Measurements from ENCODE around the gene CRIP1.

Gene CRIP1

DNA sequence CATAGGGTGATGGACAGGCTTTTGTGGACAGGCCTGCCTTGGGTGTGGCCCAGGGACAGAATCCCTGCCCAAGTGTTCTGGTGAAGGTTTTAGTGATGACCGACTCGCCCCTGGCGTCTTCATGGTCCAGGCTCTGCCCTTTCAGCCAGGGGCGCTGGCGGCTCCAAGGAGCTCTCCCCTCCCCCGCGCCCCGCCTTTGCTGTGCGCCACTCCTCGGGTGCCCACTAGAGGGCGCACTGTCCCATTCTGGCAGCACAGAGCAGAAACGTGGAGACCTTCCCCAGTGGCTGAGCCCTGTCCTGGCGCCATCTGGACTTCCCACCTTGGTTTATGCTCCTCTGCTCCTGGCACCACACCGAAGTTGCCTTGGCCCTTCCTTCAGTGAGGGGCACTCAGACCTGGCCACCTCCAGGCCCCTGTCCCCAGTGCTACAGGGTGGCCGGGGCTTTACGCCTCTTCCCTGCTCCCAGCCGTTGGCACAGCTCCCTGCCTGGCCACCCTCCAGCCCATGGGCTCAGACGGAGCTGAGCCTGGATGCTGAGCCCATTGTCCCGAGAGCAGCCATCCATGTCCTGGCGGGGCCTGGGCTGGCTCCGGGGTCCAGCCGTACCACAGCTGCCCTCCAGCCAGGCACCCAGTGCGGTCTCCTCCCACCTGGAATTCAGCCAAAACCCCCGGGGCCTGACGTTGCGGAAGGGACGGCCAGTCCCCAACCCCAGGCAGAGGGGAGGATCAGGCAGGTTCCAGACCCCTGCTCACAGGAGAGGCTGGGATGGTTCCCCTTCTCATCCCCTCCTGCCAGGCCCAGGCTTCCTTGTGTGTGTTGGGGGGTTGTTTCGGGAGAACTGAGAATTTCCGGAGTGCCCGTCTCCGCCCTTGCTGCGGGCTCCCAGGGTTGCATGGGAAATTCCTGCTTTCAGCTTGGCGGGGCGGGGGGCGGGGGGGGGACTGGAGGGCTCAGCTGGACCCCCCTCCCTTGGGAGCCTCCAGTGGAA, 5.6 kb upstream of the CRIP1 start:
- peak; percentile 81 to 84 for DNase-seq

DNA sequence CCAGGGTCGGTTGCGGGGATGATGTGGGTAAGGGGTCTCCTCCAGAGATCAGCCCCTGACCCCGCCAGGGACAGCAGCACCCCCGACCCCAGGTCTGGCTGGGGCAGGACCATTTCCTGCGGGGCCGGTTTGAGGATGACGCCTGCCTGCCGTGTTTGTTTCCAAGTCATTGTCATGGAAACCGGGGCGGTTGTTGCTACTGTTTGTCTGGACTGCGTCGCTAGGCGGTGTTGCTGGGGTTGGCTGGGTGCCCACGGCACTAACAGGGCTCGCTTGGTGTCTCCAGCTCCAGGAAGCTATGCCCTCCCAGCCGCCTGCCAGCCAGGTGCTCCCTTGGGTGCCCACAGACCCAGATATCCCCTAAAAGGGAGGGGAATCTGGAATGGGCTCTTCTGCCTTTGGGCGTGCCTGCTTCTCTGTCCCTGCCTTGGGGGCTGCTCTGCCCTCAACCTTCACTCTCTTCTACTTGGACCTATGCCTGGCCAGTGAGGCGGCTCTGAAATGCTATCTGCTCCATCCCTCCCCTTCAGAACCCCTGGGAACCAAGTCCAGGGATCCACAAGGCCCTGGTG, 4.7 kb upstream of the CRIP1 start:
- DNase-seq = peak; percentile 95 to 96

DNA sequence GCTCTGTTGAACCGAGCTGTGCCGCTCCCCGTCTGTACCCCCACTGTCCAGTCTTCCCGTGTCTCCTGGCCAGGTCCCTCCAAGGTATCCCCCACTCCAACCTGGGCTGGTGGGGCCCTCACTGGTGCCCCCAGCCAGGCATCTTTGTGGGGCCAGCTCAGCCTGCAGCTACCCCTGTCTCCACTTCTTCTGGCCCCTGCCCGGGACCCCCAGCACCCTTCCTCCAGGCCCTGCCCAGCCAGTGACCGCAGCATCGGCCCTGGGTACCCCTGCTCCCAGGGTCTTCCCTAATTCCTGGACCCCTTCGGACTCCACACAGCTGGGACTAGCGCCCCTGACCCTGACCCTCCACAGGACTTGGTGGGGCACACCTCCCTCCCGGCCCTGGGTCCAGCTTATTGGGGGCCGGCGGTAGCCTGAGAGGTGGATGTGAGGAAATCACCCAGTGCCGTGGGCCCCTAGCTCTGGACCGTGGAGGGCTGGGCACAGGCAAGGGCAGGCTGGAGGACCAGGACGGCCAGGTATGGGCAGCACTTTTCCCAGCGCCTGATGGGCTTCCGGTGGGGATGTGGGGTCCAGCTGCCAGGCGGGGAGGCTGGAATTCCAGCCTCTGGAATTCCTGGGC, 4.1 kb upstream of the CRIP1 start:
- no peak for DNase-seq

DNA sequence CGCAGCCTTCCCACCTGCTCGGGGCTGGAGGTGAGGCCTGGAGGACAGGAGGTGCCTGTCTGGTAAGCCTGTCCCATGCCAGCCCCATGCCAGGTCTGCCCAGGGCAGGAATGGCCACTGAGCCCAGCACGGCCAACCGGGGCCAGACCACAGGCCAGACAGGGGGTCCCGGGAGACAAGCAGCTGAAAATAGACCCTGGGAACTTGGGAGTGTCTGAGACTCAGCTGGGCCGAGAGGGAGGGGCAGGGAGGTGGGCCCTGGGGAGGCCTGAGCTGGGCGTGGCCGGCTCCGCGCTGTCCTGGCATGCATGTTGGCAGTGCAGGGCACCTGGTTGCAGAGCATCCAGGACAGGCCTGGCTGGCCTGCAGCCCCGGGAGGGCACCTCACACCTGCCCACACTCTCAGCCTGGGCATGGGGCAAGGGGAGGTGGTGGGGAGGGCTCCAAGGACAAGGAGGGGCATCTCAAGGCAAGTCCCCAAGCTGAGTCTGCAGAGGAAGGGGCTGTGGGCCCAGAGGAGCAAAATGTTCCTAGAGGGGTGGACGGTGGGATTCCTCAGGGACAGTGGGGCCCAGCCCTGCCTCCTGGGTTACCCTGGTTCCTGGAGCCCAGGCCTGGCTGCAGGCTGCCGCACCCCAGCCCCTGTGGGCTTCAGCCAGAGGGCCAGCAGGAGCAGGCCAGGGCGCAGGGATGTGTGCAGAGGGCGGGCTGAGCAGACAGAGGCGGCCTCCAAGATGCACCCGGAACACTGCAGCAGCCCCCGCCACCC, 3.2 kb upstream of the CRIP1 start:
- no peak for DNase-seq

DNA sequence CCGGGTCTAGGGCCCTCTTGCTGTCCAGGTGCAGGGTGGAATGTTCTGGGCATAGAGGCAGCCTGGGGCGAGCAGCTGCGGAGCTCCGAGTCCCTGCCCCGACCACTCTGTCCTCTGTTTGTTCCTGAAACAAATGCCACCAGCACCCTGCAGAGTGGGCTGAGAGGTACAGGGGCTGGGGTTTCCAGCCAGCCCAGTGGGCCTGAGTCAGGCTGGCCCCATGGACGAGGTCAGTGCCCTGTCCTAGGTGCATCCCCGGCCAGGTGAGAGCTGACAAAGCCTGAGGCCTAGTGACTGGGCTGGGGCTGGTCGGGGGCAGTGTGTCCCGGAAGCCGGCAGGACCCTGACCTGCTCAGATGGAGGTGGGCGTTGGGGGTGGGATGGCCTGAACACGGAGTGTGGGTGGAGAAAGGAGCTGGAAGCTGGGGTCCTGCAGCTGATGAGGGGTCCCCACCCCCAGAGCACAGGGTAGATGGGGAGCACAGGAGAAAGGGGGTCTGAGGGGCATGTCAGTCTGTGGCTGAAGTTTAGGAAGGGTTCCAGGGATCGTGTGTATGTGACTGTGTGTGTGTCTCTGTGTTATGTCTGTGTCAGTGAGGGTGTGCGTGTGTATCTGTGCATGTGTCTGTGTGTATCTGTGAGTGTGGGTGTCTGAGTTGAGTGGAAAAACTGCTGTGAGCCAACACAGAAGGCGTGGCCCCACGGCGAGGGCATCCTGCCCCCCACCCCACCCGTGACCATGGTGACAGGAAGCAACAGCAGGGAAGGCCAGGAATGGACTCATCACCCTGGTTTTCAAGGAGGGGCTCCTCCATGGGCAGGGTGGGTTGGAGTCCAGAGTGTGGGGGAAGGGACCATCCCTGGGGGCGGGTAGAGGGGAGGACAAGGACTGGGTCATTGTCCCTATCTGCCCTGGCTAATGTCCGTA, 2.4 kb upstream of the CRIP1 start:
- DNase-seq = peak in 1 of 2 donors; percentile 4

DNA sequence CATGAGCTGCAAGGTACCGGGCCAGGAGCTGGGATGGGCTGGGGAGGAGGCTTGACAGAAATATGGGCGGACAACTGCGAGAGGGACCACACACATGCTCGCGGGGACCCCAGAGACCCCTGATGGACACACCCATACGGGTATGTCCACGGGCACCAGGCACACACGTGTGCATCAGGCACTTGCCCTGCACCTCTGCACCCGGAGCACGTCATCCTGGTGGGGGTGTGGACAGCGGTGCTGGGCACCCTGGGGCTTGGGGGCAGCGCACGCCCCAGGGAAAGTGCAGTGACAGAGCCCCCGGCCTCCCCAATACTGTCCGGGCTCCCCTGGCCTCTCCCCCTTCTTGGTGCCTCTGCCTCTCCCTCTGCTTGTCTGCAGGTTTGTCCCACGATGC, 1.7 kb upstream of the CRIP1 start:
- no peak for DNase-seq

DNA sequence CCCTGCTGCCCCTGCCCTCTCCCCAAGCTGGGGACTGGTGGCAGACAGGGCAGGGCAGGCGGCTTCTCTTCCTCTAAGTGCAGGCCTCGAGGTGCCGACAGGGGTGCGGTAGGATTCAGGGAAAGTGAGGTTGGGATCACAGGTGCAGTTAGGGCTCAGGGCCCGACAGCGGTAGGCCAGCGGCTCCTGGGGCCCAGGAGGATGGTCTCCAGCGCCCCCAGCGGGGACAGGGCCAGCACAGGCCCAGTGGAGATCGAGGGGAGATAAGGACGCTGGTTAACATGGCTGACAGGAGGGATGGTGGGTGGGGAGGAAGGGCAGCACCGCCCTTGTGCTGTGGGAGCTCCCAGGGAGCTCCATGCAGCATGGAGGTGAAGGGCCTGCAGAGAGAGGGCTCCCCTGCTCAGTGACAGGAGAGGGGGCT, 935 bp upstream of the CRIP1 start:
- DNase-seq = no peak

DNA sequence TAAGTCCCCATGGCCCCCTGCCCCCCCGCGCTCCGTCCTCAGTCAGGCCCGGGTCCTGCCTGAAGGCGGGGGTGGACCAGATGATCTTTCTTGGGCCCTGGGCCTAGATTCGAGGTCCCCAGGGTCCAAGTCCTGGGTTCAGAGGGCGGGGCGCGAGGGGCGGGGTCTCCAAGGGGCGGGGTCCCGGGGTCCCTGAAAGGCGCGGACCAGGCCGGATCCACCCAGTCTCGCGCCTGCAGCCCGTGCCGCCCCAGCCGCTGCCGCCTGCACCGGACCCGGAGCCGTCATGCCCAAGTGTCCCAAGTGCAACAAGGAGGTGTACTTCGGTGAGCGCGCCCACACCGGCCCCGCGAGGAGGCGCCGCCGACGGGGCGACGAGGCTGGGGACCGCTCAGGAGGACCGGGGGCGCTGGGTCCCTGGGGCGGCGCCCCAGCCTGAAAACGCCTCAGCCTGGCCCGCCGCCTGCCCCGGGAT, 325 bp downstream of the CRIP1 start:
- DNase-seq = no peak

DNA sequence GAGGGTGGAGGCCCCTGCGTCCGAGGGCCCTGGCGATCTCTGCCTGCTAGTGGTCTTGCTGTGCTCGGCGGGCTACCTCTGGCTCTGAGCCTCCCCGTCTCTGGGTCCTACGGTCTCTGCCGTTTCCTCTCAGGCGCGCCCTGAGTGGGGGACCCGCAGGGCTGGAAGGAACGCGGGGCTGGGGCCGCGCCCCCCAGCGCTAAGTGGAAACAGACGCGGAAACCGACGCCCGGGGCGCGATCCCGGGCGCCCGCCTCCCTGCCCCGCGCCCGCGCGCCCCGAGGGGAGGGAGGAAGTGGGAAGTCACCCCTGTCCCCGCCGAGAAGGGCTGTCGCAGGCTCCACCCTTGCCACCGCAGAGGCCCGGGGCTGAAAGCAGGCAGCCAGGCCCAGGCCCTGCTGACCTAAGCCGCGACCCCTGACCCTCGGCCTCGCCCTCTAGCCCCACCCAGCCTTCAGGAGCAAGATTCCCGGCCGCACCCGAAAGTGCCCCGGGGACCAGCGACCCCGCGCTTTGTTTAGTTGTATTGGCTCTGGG, 831 bp downstream of the CRIP1 start:
- peak; percentile 72 to 74 for DNase-seq

DNA sequence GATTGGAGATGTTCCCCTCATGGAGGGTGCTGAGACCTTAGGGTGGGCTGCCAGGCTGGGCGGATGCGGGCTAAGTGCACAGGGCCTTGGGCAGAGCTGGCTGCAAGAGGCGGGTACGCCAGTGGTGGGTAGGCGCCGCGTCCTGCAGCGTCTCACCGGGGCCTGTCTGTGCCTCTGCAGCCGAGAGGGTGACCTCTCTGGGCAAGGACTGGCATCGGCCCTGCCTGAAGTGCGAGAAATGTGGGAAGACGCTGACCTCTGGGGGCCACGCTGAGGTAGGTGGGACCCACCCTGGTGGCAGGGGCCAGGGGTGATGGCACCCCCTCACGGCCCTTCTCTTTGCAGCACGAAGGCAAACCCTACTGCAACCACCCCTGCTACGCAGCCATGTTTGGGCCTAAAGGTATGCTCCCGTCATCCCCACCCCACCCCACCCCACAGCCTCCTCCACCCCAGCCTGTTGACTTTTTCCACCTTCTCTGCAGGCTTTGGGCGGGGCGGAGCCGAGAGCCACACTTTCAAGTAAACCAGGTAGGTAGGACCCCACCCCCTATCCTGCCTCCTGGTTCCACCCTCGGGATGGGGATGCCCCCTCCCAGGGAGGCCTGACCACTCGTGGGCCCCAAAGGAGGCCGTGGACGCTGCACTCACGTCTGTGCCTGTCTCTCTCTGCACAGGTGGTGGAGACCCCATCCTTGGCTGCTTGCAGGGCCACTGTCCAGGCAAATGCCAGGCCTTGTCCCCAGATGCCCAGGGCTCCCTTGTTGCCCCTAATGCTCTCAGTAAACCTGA, 1.5 kb downstream of the CRIP1 start:
- no peak for DNase-seq

DNA sequence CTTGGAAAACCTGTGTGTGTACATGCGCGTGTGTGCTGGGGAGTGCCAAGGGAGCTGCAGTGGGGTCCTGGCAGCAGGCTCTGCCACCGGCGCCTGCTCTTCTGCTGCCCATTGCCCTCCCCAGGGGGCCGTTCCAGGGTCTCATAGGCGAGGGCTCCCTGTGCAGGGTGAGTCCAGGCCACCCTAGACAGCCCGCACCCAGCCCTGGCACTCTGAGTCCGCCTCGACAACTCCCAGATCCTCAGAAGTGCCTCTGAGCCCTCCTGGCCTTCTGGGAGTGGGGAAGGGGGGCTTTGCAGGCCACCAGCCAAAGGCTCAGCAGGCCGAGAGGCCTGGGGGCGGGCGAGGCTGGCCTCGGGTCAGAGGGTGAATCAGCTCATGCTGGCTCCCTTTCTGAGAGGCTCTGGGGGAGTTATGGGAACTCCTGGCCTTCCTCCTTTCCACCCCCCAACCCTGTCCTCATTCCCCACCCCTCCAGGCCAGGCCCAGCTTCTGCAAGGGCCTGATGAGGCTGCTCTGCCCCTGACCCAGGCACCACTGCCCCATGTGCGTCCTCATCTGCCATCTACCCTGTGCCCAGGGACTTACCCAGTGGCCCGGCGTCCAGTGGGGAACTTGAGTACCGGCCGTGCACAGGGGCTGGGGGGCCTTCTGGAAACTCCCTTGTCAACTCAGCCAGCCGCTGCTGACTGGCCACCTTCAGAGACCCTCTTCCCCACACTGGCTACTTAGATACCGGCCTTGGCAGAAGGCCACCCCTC, 2.3 kb downstream of the CRIP1 start:
- peak; percentile 11 to 56 for DNase-seq

DNA sequence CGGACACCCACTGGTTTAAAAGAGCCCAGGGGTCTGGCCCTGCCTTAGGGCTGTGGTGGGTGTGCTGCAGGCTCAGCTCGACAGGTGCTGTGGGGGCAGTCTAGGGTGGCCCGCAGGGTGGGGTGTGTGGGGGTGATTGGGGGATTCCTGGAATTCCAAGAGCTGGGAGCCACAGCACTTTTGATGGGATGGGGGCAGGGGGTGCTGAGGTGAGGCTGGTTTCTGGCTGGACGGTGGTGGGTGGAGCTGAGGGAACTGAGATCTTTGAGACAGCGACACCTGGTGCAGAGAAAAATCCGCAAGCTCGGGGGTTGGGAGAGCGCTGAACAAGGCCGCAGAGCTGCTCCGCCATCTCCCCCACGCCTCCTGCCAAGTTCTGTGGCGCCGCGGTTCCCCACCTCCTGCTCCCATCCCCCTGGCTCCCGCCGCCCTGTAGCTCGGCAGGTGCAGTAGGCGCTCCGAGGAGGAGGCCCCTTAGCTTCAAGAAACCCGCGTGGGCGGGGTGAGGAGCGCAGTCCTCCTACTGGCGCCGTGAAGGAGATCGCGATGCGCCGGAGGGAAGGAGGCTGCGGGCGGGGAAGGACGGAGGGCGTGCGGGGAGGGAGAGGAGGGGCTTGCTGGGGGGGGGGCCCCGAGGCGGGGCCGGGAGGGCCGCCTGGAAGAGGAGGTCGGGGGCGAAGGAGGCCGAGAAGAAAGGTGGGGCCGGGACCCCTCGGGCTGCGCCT, 3.0 kb downstream of the CRIP1 start:
- peak; percentile 68 to 80 for DNase-seq

DNA sequence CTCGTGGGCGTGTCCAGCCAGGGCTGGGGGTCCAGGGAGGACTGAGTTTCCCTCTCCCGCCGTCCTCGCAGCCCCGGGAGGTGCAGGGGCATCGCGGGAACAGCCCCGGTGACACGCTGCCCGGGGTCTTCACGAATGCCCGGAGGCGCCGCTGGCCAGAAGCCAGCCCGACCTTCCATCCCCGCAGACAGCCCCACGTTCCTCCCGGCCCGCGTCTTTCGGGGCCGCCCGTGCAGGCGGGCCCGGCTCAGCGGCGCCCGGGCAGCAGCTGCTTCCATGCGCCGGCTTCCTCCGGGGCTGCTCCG, 3.5 kb downstream of the CRIP1 start:
- DNase-seq = no peak

DNA sequence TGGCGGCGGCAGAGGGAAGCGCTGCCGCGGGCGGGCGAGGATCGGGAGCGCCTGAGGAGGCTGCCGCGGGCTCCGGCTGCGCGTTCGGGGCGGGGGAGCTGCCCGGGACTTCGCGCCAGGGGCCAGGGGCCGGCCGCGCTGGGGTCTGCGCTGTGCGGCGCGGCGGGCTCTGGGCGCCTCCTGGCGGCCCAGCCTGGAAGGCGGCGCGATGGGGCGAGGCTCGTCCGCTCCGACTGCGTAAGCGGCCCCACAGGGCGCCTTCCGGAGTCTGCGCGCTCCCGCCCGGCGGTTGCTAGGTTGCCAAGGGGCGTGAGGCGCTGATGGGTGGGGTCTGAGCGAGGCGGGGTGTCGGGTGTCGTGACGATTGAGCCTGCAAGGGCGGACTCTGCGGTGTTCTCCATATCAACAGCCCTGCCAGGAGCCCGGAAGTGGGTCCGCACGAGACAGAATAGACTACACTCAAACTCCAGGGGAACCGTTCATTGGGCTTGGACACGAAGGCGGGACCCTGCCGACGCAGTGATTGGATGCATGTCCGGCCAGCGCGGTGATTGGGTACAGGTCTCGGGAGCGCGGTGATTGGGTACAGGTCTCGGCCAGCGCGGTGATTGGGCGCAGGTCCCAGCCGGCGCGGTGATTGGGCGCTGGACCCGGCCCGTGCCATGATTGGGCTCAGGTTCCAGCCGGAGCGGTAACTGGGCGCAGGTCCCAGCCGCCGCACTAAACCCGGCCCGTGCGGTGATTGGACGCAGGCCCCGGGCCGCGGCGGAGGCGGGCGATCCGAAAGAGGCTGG, 4.1 kb downstream of the CRIP1 start, which contains the start of gene TEDC1:
TSS of gene TEDC1 (plus strand) at position 675 of the 794 bp plus-strand sequence. CDS start 130 bp downstream, outside the sequence.
- DNase-seq = peak; percentile 100

DNA sequence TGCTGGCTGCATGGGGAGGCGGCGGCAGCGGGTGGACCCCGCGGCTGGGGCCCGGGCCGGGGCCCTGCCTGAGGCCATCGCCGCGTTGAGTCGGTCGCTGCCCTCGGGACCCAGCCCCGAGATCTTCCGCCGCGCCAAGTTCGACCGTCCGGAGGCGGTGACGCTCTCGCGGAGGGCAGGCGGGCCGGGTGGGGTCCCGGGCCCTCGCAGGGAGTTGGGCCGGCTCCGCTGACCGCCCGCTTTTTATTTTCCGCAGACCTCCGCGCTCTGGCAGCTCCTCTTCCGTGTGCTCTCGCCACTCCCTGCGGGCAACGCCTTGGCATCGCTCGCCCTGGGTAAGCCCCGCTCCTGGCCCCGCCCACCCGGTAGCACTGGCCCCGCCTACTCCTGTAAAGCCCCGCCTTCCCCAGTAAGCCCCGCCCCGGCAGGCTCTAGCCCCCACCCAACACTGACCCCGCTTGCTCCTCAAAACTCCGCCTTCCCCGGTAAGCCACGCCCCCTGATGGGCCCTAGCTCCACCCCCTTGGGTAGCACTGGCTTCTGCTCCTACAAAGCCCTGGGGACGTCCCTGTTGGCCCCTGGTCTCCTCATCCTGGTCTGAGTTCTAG, 4.8 kb downstream of the CRIP1 start:
- DNase-seq = peak; percentile 77 to 88

DNA sequence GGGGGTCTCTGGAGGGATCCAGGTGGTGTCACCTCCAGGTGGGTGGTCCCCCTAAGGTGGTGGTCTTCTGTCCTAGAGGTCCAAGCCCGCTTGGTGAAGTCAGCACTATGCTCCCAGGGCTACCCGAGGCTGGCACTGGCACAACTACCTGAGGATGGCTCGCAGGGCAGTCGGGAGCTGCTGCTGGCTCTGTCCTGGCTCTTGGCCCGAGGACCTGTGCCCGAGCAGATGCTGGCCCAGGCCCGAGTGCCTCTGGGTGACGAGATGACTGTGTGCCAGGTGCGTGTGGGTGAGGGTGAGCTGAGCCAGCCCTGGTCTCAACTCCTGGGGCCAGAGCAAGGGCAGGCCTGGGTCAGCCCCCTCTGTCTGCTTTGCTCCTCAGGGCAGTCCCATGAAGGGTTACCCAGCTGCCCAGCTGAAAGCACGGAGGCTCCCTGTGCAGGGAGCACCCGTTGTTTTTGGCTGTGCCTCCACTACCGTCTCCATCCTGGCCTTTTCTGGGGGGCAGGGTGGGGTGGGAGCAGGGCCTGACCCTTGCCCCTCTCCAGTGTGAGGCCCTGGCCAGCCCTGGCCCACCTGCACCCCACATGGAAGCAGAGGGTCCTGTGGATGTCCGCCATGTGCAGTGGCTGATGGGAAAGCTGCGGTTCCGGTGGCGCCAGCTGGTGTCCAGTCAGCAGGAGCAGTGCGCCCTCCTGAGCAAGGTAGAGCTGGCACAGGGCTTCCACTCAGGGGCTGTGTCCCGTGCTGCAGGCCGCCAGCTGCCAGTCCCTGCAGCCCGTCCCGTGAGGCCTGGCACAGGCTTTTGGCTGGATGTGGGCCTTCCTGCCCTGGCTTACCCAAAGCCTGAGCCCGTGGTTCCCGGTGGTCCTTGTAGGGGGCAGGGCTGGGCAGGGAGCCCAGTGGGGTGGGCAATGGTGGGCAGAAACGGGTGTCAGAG, 5.6 kb downstream of the CRIP1 start:
- DNase-seq = no peak
